Keratinocyte (primary cell): Measurements from ENCODE around the gene RBM15. TPM values are rescaled to one million over a fixed set of nuclear protein-coding genes. Genes with fewer than 3 reads are reported as not detected.

Experiments used
- DNase-seq: peaks from one replicate; pipeline ENCODE4 v3.0.0-alpha.2; 2011; ENCODE audit warnings: low read depth, missing footprints, low spot score
- FAIRE-seq: peaks from 2 replicates; lab custom pipeline; 2011; peaks lifted over from hg19 to GRCh38; lab: Jason Lieb, UNC
- H2AFZ ChIP-seq: 2 replicates; pipeline ENCODE4 v1.6.0; 2012; ENCODE audit warnings: low read length, control low read depth, inconsistent platforms; ENCODE audit not compliant: control insufficient read depth
- H3K27ac ChIP-seq: 2 replicates; pipeline ENCODE4 v1.5.1; 2011; ENCODE audit warnings: low read length; ENCODE audit not compliant: control insufficient read depth, insufficient read depth
- H3K27me3 ChIP-seq: 3 replicates; pipeline ENCODE4 v1.6.0; 2011; ENCODE audit warnings: low read length; ENCODE audit not compliant: control insufficient read depth, insufficient read depth; ENCODE audit errors: extremely low read depth
- H3K36me3 ChIP-seq, 2 experiments: 2 replicates in 1 of 2; 3 replicates in 1 of 2; pipeline ENCODE4 v1.5.1; 2011; ENCODE audit warnings: low read length in 2 of 2, mild to moderate bottlenecking in 1 of 2; ENCODE audit not compliant: control insufficient read depth in 2 of 2, insufficient read depth in 2 of 2; ENCODE audit errors: extremely low read depth in 1 of 2
- H3K4me1 ChIP-seq: 3 replicates; pipeline ENCODE4 v1.5.1; 2011; ENCODE audit warnings: low read length; ENCODE audit not compliant: control insufficient read depth, insufficient read depth; ENCODE audit errors: extremely low read depth
- H3K4me2 ChIP-seq: 3 replicates; pipeline ENCODE4 v1.6.0; 2011; ENCODE audit warnings: low read depth, low read length; ENCODE audit not compliant: control insufficient read depth, insufficient read depth; ENCODE audit errors: extremely low read depth
- H3K4me3 ChIP-seq, 3 experiments: fragments of 200-600 bp in 1 of 3; sonication (generic) in 1 of 3; 2 replicates in 2 of 3; 3 replicates in 1 of 3; pipeline ENCODE4 v1.5.1; 2011 to 2016; ENCODE audit warnings: low read length in 3 of 3, mild to moderate bottlenecking in 3 of 3, control low read depth in 2 of 3, inconsistent platforms in 1 of 3, low read depth in 1 of 3, mixed read lengths in 1 of 3, mixed run types in 1 of 3, moderate library complexity in 1 of 3; ENCODE audit not compliant: control insufficient read depth in 2 of 3, insufficient read depth in 2 of 3; ENCODE audit errors: extremely low read depth in 1 of 3
- H3K79me2 ChIP-seq: 2 replicates; pipeline ENCODE4 v1.6.0; 2012; ENCODE audit warnings: low read length; ENCODE audit not compliant: control insufficient read depth, insufficient read depth
- H3K9ac ChIP-seq: 3 replicates; pipeline ENCODE4 v1.6.0; 2011; ENCODE audit warnings: low read length; ENCODE audit not compliant: control insufficient read depth, insufficient read depth; ENCODE audit errors: extremely low read depth
- H3K9me1 ChIP-seq: 3 replicates; pipeline ENCODE4 v1.6.0; 2011; ENCODE audit warnings: low read length; ENCODE audit not compliant: control insufficient read depth, insufficient read depth; ENCODE audit errors: extremely low read depth
- H3K9me3 ChIP-seq: 2 replicates; pipeline ENCODE4 v1.5.1; 2012; ENCODE audit warnings: low read depth, low read length; ENCODE audit not compliant: control insufficient read depth
- H4K20me1 ChIP-seq: 3 replicates; pipeline ENCODE4 v1.6.0; 2011; ENCODE audit warnings: low read length; ENCODE audit not compliant: control insufficient read depth, insufficient read depth; ENCODE audit errors: extremely low read depth
- EZH2 ChIP-seq: IDR thresholded peaks from one replicate; pipeline ENCODE4 v1.6.1; 2012; ENCODE audit warnings: inconsistent platforms, mild to moderate bottlenecking, low read length, moderate library complexity
- dilution Hi-C: fragments of 300-500 bp; cut with MboI; formaldehyde crosslinking; loops from one replicate; pipeline ENCODE4 v1.7.0; 2020; ENCODE audit warnings: low sequenced_read_pairs; ENCODE audit not compliant: extremely low pct_ligation_motif_present
- polyA plus RNA-seq, 5 experiments: library from polyadenylated mRNA; depleted of rRNA in 3 of 5; stranded (reverse) in 3 of 5; stranded (forward) in 1 of 5; unstranded in 1 of 5; fragments of >200 nt; gene quantifications; 1 replicate in 1 of 5; 2 replicates in 3 of 5; 3 replicates in 1 of 5; pipeline versions ENCODE4 v1.2.1 to v1.2.3, GENCODE V29; 2011 to 2012; ENCODE audit warnings: missing spikeins in 2 of 5, low read depth in 1 of 5, low replicate concordance in 1 of 5
- TF ChIP-seq, protein P1 (sequence below), 3 experiments: IDR thresholded peaks in 1 of 3; conservative IDR thresholded peaks in 1 of 3; optimal IDR thresholded peaks in 1 of 3; 2 replicates in 2 of 3; 3 replicates in 1 of 3; pipeline versions ENCODE3 to v1.5.1; 2011; ENCODE audit warnings: low read length in 3 of 3, mild to moderate bottlenecking in 3 of 3, moderate library complexity in 2 of 3, control low read depth in 1 of 3, inconsistent platforms in 1 of 3; ENCODE audit not compliant: insufficient read depth in 2 of 3; ENCODE audit errors: extremely low read depth in 1 of 3

The RBM15 gene
- polyA plus RNA-seq, 1 donor (not counting 4 experiments of a cell fraction or from before 2014, with no cell fraction given) = 10.0 TPM

- dilution Hi-C loops = no loop called here
- FAIRE-seq = no peak
- no peaks in the 10 kb centered on the region for H3K36me3 ChIP-seq
- H3K79me2 ChIP-seq = no peaks in the 10 kb centered on the region
- no peak for DNase-seq
- no peak overlapping the region for H3K4me3 ChIP-seq
- no peaks in the 10 kb centered on the region for H3K4me1 ChIP-seq
- no peaks in the 10 kb centered on the region for H3K9me1 ChIP-seq
- no peaks in the 10 kb centered on the region for H3K27me3 ChIP-seq
- no peaks in the 10 kb centered on the region for H4K20me1 ChIP-seq
- no peak overlapping the region for H3K9ac ChIP-seq
- H3K27ac ChIP-seq = no peak overlapping the region
- TF ChIP-seq, protein P1, sequence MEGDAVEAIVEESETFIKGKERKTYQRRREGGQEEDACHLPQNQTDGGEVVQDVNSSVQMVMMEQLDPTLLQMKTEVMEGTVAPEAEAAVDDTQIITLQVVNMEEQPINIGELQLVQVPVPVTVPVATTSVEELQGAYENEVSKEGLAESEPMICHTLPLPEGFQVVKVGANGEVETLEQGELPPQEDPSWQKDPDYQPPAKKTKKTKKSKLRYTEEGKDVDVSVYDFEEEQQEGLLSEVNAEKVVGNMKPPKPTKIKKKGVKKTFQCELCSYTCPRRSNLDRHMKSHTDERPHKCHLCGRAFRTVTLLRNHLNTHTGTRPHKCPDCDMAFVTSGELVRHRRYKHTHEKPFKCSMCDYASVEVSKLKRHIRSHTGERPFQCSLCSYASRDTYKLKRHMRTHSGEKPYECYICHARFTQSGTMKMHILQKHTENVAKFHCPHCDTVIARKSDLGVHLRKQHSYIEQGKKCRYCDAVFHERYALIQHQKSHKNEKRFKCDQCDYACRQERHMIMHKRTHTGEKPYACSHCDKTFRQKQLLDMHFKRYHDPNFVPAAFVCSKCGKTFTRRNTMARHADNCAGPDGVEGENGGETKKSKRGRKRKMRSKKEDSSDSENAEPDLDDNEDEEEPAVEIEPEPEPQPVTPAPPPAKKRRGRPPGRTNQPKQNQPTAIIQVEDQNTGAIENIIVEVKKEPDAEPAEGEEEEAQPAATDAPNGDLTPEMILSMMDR (optimal IDR thresholded peaks at IDR 0.05 in 1 of 3, IDR thresholded peaks at IDR 0.05 in 1 of 3, conservative IDR thresholded peaks at IDR 0.05 in 1 of 3; ENCODE audit: extremely low read depth in 1 of 3, insufficient read depth in 2 of 3, low read length in 3 of 3) = no peak
- TF ChIP-seq EZH2 = no peak
- H3K9me3 ChIP-seq = no peaks in the 10 kb centered on the region
- no peak overlapping the region for H2AFZ ChIP-seq
- H3K4me2 ChIP-seq = no peak overlapping the region
Observed at GRCh38 chr1:110328700-110329099, 10.5 kb upstream of the RBM15 start.

DNA sequence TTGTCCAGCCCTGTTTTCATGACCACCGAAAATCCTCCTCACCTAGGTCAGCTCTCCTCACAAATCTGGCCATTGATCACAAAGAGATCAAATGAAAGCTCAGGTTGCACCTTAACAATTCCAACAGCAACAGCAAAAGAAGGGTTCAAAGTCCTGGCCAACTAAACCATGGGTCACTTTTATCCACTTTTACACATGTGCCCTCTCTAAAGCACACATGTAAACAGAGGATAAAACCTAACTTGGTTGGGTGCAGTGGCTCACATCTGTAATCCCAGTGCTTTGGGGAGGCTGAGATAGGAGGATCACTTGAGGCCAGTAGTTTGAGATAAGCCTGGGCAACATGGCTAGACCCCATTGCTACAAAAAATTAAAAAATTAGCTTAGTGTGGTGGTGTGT lies 3.9 kb upstream of the RBM15 start:
- no peak overlapping the region for H3K9ac ChIP-seq
- H3K27ac ChIP-seq = no peak overlapping the region
- H3K4me2 ChIP-seq = no peak overlapping the region
- dilution Hi-C loops = no loop called here
- H3K27me3 ChIP-seq = no peaks in the 10 kb centered on the region
- H2AFZ ChIP-seq = no peak overlapping the region
- TF ChIP-seq, protein P1 (optimal IDR thresholded peaks at IDR 0.05 in 1 of 3, IDR thresholded peaks at IDR 0.05 in 1 of 3, conservative IDR thresholded peaks at IDR 0.05 in 1 of 3; ENCODE audit: extremely low read depth in 1 of 3, insufficient read depth in 2 of 3, low read length in 3 of 3) = no peak
- no peak for TF ChIP-seq EZH2
- H3K4me1 ChIP-seq = peaks cover 4% of the 10 kb centered on the region
- H3K9me3 ChIP-seq = no peaks in the 10 kb centered on the region
- DNase-seq = no peak
- H3K36me3 ChIP-seq = no peaks in the 10 kb centered on the region
- no peaks in the 10 kb centered on the region for H4K20me1 ChIP-seq
- H3K4me3 ChIP-seq = no peak overlapping the region
- H3K9me1 ChIP-seq = no peaks in the 10 kb centered on the region
- H3K79me2 ChIP-seq = peaks cover 10% of the 10 kb centered on the region
- FAIRE-seq = no peak
